IPS DF 6.9 (cell line): ENCODE data around the gene THAP11.

Experiments used
- DNase-seq: peaks from one replicate; pipeline ENCODE4 v3.0.0-alpha.2; 2013; ENCODE audit warnings: low read depth, low spot score
- H3K27ac ChIP-seq: one replicate; pipeline ENCODE4 v1.5.1; 2013; ENCODE audit warnings: low read length, control low read depth
- H3K27me3 ChIP-seq: 2 replicates; pipeline ENCODE4 v1.6.1; 2013; ENCODE audit warnings: mild to moderate bottlenecking, low read length; ENCODE audit not compliant: control insufficient read depth, insufficient read depth
- H3K36me3 ChIP-seq: 2 replicates; pipeline ENCODE4 v1.6.1; 2013; ENCODE audit warnings: low read length; ENCODE audit not compliant: control insufficient read depth, insufficient read depth
- H3K4me1 ChIP-seq: 2 replicates; pipeline ENCODE4 v1.6.1; 2013; ENCODE audit warnings: low read length; ENCODE audit not compliant: control insufficient read depth, insufficient read depth
- H3K4me3 ChIP-seq: 2 replicates; pipeline ENCODE4 v1.5.1; 2013; ENCODE audit warnings: mild to moderate bottlenecking, low read length
- H3K9me3 ChIP-seq: 2 replicates; pipeline ENCODE4 v1.6.1; 2013; ENCODE audit warnings: low read length, inconsistent platforms; ENCODE audit not compliant: control insufficient read depth, insufficient read depth
- WGBS: extraction: QIAGEN DNeasy Blood & Tissue Kit; methylation state at CpG from one replicate; pipeline ENCODE4 v1.1.7; 2013; ENCODE audit warnings: mixed read lengths, missing lambda C conversion rate; ENCODE audit not compliant: insufficient read length, insufficient coverage; 5-methylcytosine and 5-hydroxymethylcytosine counted together

THAP11 gene

GRCh38 chr16:67847064-67847861, 5.1 kb downstream of the THAP11 start, which contains the start of gene CENPT:
Gene CENPT (minus strand): TSS chr16:67847693. CDS start chr16:67833859, 13,834 bp downstream.
- peaks cover 5% of the 10 kb centered on the region; the same call in 1 of the 2 replicates for H3K4me1 ChIP-seq
- WGBS: no CpG with 5 or more reads among the region's 62 CpGs
- H3K36me3 ChIP-seq: no peaks in the 10 kb centered on the region
- H3K27me3 ChIP-seq: no peaks in the 10 kb centered on the region
- no peak for DNase-seq
- peak within 1 kb of the TSS; percentile 84 for H3K4me3 ChIP-seq
- no peaks in the 10 kb centered on the region for H3K9me3 ChIP-seq
- H3K27ac ChIP-seq: no peak within 1 kb of the TSS

- WGBS: no CpG with 5 or more reads among the region's 11 CpGs
- Histone ChIP-seq H3K36me3 (no peaks in the 10 kb centered on the region), H3K4me3 (peak overlapping the region; percentile 84; the same call in 1 of the 2 replicates), H3K27me3 (no peaks in the 10 kb centered on the region), H3K4me1 (peaks cover 5% of the 10 kb centered on the region; the same call in 1 of the 2 replicates), H3K9me3 (no peaks in the 10 kb centered on the region), H3K27ac (no peak overlapping the region)
- no peak for DNase-seq
These were observed 6.0 kb downstream of the THAP11 start for GRCh38 chr16:67848118-67848517.

- Histone ChIP-seq H3K4me3 (no peak overlapping the region), H3K27me3 (no peaks in the 10 kb centered on the region), H3K4me1 (peaks cover 4% of the 10 kb centered on the region; the same call in 1 of the 2 replicates), H3K27ac (no peak overlapping the region), H3K9me3 (no peaks in the 10 kb centered on the region), H3K36me3 (no peaks in the 10 kb centered on the region)
- no peak for DNase-seq
- no CpG with 5 or more reads among the region's 3 CpGs for WGBS
These were observed 11.6 kb downstream of the THAP11 start for GRCh38 chr16:67853670-67854069.

- no peaks in the 10 kb centered on the region for H3K9me3 ChIP-seq
- no peak overlapping the region for H3K4me3 ChIP-seq
- H3K27ac ChIP-seq: no peak overlapping the region
- DNase-seq: no peak
- H3K4me1 ChIP-seq: peaks cover 4% of the 10 kb centered on the region; the same call in 1 of the 2 replicates
- WGBS: no CpG with 5 or more reads among the region's 10 CpGs
- H3K36me3 ChIP-seq: peaks cover 4% of the 10 kb centered on the region
- H3K27me3 ChIP-seq: no peaks in the 10 kb centered on the region
These were observed 13.7 kb downstream of the THAP11 start for GRCh38 chr16:67855789-67856188.

- peaks cover 7% of the 10 kb centered on the region for H3K36me3 ChIP-seq
- H3K27ac ChIP-seq: no peak overlapping the region
- H3K4me1 ChIP-seq: peaks cover 4% of the 10 kb centered on the region; the same call in 1 of the 2 replicates
- DNase-seq: no peak
- no CpG with 5 or more reads among the region's 5 CpGs for WGBS
- no peaks in the 10 kb centered on the region for H3K9me3 ChIP-seq
- no peaks in the 10 kb centered on the region for H3K27me3 ChIP-seq
- H3K4me3 ChIP-seq: no peak overlapping the region
These were observed 14.9 kb downstream of the THAP11 start for GRCh38 chr16:67856927-67857546.

GRCh38 chr16:67857547-67858233, 15.6 kb downstream of the THAP11 start:
- Histone ChIP-seq H3K4me3 (no peak overlapping the region), H3K9me3 (no peaks in the 10 kb centered on the region), H3K27me3 (no peaks in the 10 kb centered on the region), H3K36me3 (peaks cover 7% of the 10 kb centered on the region), H3K27ac (no peak overlapping the region), H3K4me1 (peaks cover 4% of the 10 kb centered on the region; the same call in 1 of the 2 replicates)
- no CpG with 5 or more reads among the region's 3 CpGs for WGBS
- DNase-seq: no peak

GRCh38 chr16:67858500-67858899, 16.4 kb downstream of the THAP11 start:
- Histone ChIP-seq H3K4me1 (peaks cover 4% of the 10 kb centered on the region; the same call in 1 of the 2 replicates), H3K4me3 (no peak overlapping the region), H3K27ac (no peak overlapping the region), H3K27me3 (no peaks in the 10 kb centered on the region), H3K9me3 (no peaks in the 10 kb centered on the region), H3K36me3 (peaks cover 7% of the 10 kb centered on the region)
- WGBS: no CpG with 5 or more reads among the region's 4 CpGs
- DNase-seq: no peak

- H3K27me3 ChIP-seq: no peaks in the 10 kb centered on the region
- no peak overlapping the region for H3K4me3 ChIP-seq
- no CpG with 5 or more reads among the region's 8 CpGs for WGBS
- H3K36me3 ChIP-seq: peaks cover 13% of the 10 kb centered on the region
- H3K4me1 ChIP-seq: peaks cover 4% of the 10 kb centered on the region; the same call in 1 of the 2 replicates
- no peak overlapping the region for H3K27ac ChIP-seq
- no peaks in the 10 kb centered on the region for H3K9me3 ChIP-seq
- DNase-seq: no peak
These were observed 18.7 kb downstream of the THAP11 start for GRCh38 chr16:67860589-67861398.

GRCh38 chr16:67861877-67862276, 19.8 kb downstream of the THAP11 start:
- Histone ChIP-seq H3K4me1 (peaks cover 3% of the 10 kb centered on the region; the same call in 1 of the 2 replicates), H3K27me3 (no peaks in the 10 kb centered on the region), H3K4me3 (no peak overlapping the region), H3K36me3 (peaks cover 13% of the 10 kb centered on the region), H3K27ac (no peak overlapping the region), H3K9me3 (no peaks in the 10 kb centered on the region)
- DNase-seq: no peak
- WGBS: no CpG with 5 or more reads among the region's 6 CpGs
